ENCODE results near the gene NUDT9. TPM values are rescaled to one million over a fixed set of nuclear protein-coding genes. Genes with fewer than 3 reads are reported as not detected.
"Not testable (repeated sequence)": the region's sequence is repeated elsewhere in the genome, so short reads cannot be mapped to it uniquely, and the experiment has no call there.

NUDT9 gene
- total and polyA plus RNA-seq, 8 donors, result 22.1 to 64.4 (median 30.3) TPM

GRCh38 chr4:87390891-87391575 lies 31.3 kb upstream of the NUDT9 start, which contains the start of gene HSD17B11:
TSS of gene HSD17B11 (minus strand) at chr4:87391188. CDS start at chr4:87391070, 118 bp downstream.
- Histone ChIP-seq H3K9me3 (no peaks in the 10 kb centered on the region), H3K36me3 (no peaks in the 10 kb centered on the region), H3K4me1 (peaks cover 0 to 18% (median 4%) of the 10 kb centered on the region in 3 donors), H3K27me3 (no peaks in the 10 kb centered on the region), H3K4me3 (peak within 1 kb of the TSS; percentile 35 to 59 (median 44)), H3K27ac (peak within 1 kb of the TSS; percentile 43 to 89 (median 78))
- intact Hi-C loops (cut with DNase I), result no loop called here
- FAIRE-seq (peak; percentile 91), ATAC-seq (peak; percentile 98 to 99 (median 99)), DNase-seq (peak; percentile 82 to 94 (median 86))
- TF ChIP-seq, protein P1, sequence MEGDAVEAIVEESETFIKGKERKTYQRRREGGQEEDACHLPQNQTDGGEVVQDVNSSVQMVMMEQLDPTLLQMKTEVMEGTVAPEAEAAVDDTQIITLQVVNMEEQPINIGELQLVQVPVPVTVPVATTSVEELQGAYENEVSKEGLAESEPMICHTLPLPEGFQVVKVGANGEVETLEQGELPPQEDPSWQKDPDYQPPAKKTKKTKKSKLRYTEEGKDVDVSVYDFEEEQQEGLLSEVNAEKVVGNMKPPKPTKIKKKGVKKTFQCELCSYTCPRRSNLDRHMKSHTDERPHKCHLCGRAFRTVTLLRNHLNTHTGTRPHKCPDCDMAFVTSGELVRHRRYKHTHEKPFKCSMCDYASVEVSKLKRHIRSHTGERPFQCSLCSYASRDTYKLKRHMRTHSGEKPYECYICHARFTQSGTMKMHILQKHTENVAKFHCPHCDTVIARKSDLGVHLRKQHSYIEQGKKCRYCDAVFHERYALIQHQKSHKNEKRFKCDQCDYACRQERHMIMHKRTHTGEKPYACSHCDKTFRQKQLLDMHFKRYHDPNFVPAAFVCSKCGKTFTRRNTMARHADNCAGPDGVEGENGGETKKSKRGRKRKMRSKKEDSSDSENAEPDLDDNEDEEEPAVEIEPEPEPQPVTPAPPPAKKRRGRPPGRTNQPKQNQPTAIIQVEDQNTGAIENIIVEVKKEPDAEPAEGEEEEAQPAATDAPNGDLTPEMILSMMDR (IDR thresholded peaks at IDR 0.05), result no peak
- 0 to 1% methylated on average over 32 of the region's 32 CpGs for WGBS, 2 donors

- FAIRE-seq (no peak), DNase-seq (no peak), ATAC-seq (peak; percentile 30 to 43 (median 36))
- H3K4me1 ChIP-seq, result peaks cover 0 to 15% (median 4%) of the 10 kb centered on the region in 3 donors
- peak overlapping the region; percentile 35 to 59 (median 44) for H3K4me3 ChIP-seq
- intact Hi-C loops (cut with DNase I), result no loop called here
- TF ChIP-seq, protein P1 (IDR thresholded peaks at IDR 0.05), result no peak
- H3K27me3 ChIP-seq, result no peaks in the 10 kb centered on the region
- peak overlapping the region; percentile 43 to 89 (median 78) for H3K27ac ChIP-seq
- no peaks in the 10 kb centered on the region for H3K36me3 ChIP-seq
- no peaks in the 10 kb centered on the region for H3K9me3 ChIP-seq
- whole genome bisulfite sequencing, 2 donors, result 2 to 7% methylated on average over 16 of the region's 16 CpGs
Observed at GRCh38 chr4:87391576-87392054, 30.8 kb upstream of the NUDT9 start.

DNA sequence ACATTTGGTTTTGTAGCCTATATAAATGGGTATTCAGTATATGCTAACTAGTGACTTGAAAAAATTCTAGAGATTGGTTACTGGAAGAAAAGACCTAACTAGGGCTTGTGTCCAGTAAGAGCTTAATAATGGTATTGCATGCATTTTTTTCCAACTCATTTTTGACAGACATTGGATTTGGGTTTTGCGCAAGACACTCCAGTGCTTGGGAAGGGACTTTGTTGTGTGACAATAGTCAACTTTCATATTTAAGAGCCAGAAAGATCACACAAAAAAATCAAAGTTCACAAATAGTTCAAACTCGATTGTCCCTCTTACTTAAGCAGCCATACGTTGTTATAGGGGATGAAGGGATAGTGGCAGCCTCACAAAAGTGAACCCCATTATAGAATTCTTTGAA lies 30.2 kb upstream of the NUDT9 start:
- intact Hi-C loops (cut with DNase I), result no loop called here
- 88 to 89% methylated on average over 3 of the region's 3 CpGs for WGBS, 2 donors

GRCh38 chr4:87395073-87395472 lies 27.3 kb upstream of the NUDT9 start:
- not testable (repeated sequence) for H3K4me3 ChIP-seq

More for the DNA sequence above, 30.2 kb upstream of the NUDT9 start:
- TF ChIP-seq, protein P1 (IDR thresholded peaks at IDR 0.05), result no peak
- Histone ChIP-seq H3K4me1 (peaks cover 0 to 10% (median 4%) of the 10 kb centered on the region in 3 donors), H3K36me3 (no peaks in the 10 kb centered on the region), H3K4me3 (no peak overlapping the region), H3K9me3 (no peaks in the 10 kb centered on the region), H3K27me3 (no peaks in the 10 kb centered on the region), H3K27ac (peak overlapping the region in 1 of 4 donors; percentile 89)
- FAIRE-seq (no peak), DNase-seq (no peak), ATAC-seq (no peak)

GRCh38 chr4:87395851-87396250 lies 26.5 kb upstream of the NUDT9 start:
- H3K36me3 ChIP-seq; H3K27me3 ChIP-seq; ATAC-seq; H3K9me3 ChIP-seq; intact Hi-C loops (cut with DNase I); H3K4me1 ChIP-seq; H3K4me3 ChIP-seq; FAIRE-seq; H3K27ac ChIP-seq: not testable (repeated sequence)
- 92 to 93% methylated on average over 15 to 20 of the region's 20 CpGs for WGBS, 2 donors
- peak in 1 of 6 donors; percentile 63 for DNase-seq

More at GRCh38 chr4:87395073-87395472, 27.3 kb upstream of the NUDT9 start:
- 87 to 92% methylated on average over 23 of the region's 23 CpGs for WGBS, 2 donors
- H3K9me3 ChIP-seq; H3K27ac ChIP-seq; H3K4me1 ChIP-seq; DNase-seq; ATAC-seq; intact Hi-C loops (cut with DNase I); H3K27me3 ChIP-seq; H3K36me3 ChIP-seq; FAIRE-seq: not testable (repeated sequence)

- DNase-seq (peak in 1 of 6 donors; percentile 53), FAIRE-seq (no peak)
- no peaks in the 10 kb centered on the region for H3K9me3 ChIP-seq
Observed at GRCh38 chr4:87399148-87399547, 23.2 kb upstream of the NUDT9 start.

More at GRCh38 chr4:87399148-87399547, 23.2 kb upstream of the NUDT9 start:
- peak in 3 of 4 donors; percentile 38 to 66 (median 50) for ATAC-seq
- Histone ChIP-seq H3K36me3 (no peaks in the 10 kb centered on the region), H3K27ac (no peak overlapping the region), H3K4me1 (no peaks in the 10 kb centered on the region), H3K4me3 (no peak overlapping the region), H3K27me3 (no peaks in the 10 kb centered on the region)
- WGBS, 2 donors, result 86 to 90% methylated on average over 3 of the region's 3 CpGs
- intact Hi-C loops (cut with DNase I), result no loop called here
- TF ChIP-seq, protein P1 (IDR thresholded peaks at IDR 0.05), result no peak
